Panc1 (cell line): ENCODE data around the gene TBXA2R. TPM values are rescaled to one million over a fixed set of nuclear protein-coding genes. Genes with fewer than 3 reads are reported as not detected.
A peak's percentile ranks its signal among the peaks of the same experiment; 100 is the strongest.

ENCODE experiments used
- ATAC-seq: fragments of 200-7000 bp; cut with Tn5 transposase; 2 replicates; pipeline ENCODE4 v1.9.1; 2020; ENCODE audit warnings: mild to moderate bottlenecking, moderate library complexity
- BruUV-seq: library from RNA; stranded (reverse); fragments of 400-500 nt; replicated peaks from 2 replicates; lab custom pipeline; 2021; lab: Mats Ljungman, UMichigan
- CTCF ChIA-PET: fragments of 300-600 bp; sonication (Branson Sonifier 250); formaldehyde crosslinking; loops from one replicate; lab custom pipeline; 2022; ENCODE audit warnings: antibody characterized with exemption; lab: Charles Lee
- POLR2A ChIA-PET: fragments of 300-600 bp; sonication (Branson Sonifier 250); formaldehyde crosslinking; loops from one replicate; lab custom pipeline; 2022; ENCODE audit warnings: antibody characterized with exemption; lab: Charles Lee
- DNase-seq: peaks from one replicate; pipeline ENCODE4 v3.0.0-alpha.2; 2010; ENCODE audit warnings: low read depth, low spot score
- H3K27ac ChIP-seq: 2 replicates; pipeline ENCODE4 v1.5.1; 2011; ENCODE audit warnings: mild to moderate bottlenecking, low read length, inconsistent platforms
- H3K27me3 ChIP-seq: fragments of 200-500 bp; sonication (Bioruptor generic); 2 replicates; pipeline ENCODE4 v1.6.0; 2014; ENCODE audit warnings: low read length, inconsistent platforms; ENCODE audit not compliant: control insufficient read depth, insufficient read depth
- H3K36me3 ChIP-seq: fragments of 200-500 bp; sonication (Bioruptor generic); 2 replicates; pipeline ENCODE4 v1.5.1; 2014; ENCODE audit warnings: inconsistent platforms, mild to moderate bottlenecking, low read length, moderate library complexity; ENCODE audit not compliant: control insufficient read depth, insufficient read depth
- H3K4me1 ChIP-seq: 2 replicates; pipeline ENCODE4 v1.5.1; 2011; ENCODE audit warnings: inconsistent platforms, mild to moderate bottlenecking, low read length, moderate library complexity; ENCODE audit not compliant: control insufficient read depth, insufficient read depth
- H3K4me3 ChIP-seq, 2 experiments: 2 replicates each; pipeline ENCODE4 v1.5.1; 2011 to 2012; ENCODE audit warnings: low read depth in 2 of 2, low read length in 2 of 2, mild to moderate bottlenecking in 2 of 2, inconsistent platforms in 1 of 2, moderate library complexity in 1 of 2
- H3K9me3 ChIP-seq: fragments of 200-500 bp; sonication (Bioruptor generic); 2 replicates; pipeline ENCODE4 v1.5.1; 2014; ENCODE audit warnings: low read depth, mild to moderate bottlenecking, inconsistent platforms, low read length, moderate library complexity; ENCODE audit not compliant: control insufficient read depth, insufficient read depth
- POLR2AphosphoS5 ChIP-seq: IDR thresholded peaks from 2 replicates; pipeline ENCODE4 v1.6.1; 2012; ENCODE audit warnings: mild to moderate bottlenecking, low read depth, low read length, moderate library complexity
- SIN3A ChIP-seq: IDR thresholded peaks from 2 replicates; pipeline ENCODE4 v1.6.1; 2012; ENCODE audit warnings: low read depth, mild to moderate bottlenecking, low read length, moderate library complexity, borderline replicate concordance; ENCODE audit not compliant: insufficient read depth
- TCF7L2 ChIP-seq: IDR thresholded peaks from 2 replicates; pipeline ENCODE4 v1.6.1; 2011; ENCODE audit warnings: mild to moderate bottlenecking, low read depth, low read length, inconsistent platforms
- in situ Hi-C: cut with HindIII; loops from 2 replicates; pipeline ENCODE4 v1.10.0; 2016; ENCODE audit warnings: low sequenced_read_pairs, low pct_unique_long_range_greater_than_20kb
- intact Hi-C: fragments of 100-400 bp; cut with micrococcal nuclease; formaldehyde crosslinking; loops from one replicate; pipeline ENCODE4 v1.10.0; 2022; ENCODE audit not compliant: unreplicated experiment
- total RNA-seq: library from RNA; stranded (reverse); gene quantifications from one replicate; pipeline ENCODE4 v1.2.1, GENCODE V29; 2021; ENCODE audit not compliant: unreplicated experiment
- TF ChIP-seq, protein P1 (sequence below), 2 experiments: IDR thresholded peaks; 2 replicates each; pipeline ENCODE4 v1.6.1; 2011 to 2012; ENCODE audit warnings: low read depth in 2 of 2, control low read depth in 1 of 2, low read length in 1 of 2, mild to moderate bottlenecking in 1 of 2, moderate library complexity in 1 of 2; ENCODE audit not compliant: insufficient read depth in 1 of 2
- TF ChIP-seq, protein P2 (sequence below): fragments of 450-650 bp; IDR thresholded peaks from 2 replicates; pipeline ENCODE4 v1.5.1; 2017; ENCODE audit warnings: mild to moderate bottlenecking

Gene TBXA2R
- total RNA-seq, 1 experiment from 2014 or later = 5.2 TPM

DNA sequence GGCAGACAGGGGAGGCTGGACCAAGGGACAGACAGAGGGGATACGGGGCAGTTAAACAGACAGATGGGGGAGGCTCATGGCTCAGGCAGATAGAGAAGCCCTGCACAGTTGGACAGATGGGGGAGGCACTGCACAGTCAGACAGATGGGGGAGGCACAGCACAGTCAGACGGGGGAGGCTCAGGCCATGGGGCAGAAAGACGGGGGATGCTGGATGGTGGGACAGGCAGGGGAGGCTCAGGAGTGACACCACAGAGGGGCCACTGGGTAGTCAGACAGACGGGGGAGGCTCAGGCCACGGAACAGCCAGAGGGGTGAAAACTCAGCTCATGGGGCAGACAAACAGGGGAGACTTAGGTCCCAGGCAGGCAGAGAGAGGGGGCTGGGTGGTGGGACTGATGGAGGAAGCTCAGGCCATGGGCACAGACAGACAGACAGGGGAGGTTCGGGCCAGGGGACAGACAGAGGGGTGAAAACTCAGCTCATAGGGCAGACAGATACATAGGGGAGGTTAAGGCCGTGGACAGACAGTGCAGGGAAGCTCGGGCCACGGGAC is 50.2 kb downstream of the TBXA2R start:
- Histone ChIP-seq H3K27ac (peak overlapping the region; percentile 65), H3K36me3 (no peaks in the 10 kb centered on the region; the same call in 1 of the 2 replicates), H3K4me3 (peak overlapping the region; percentile 62 to 63), H3K4me1 (peaks cover 11% of the 10 kb centered on the region), H3K9me3 (no peaks in the 10 kb centered on the region), H3K27me3 (no peaks in the 10 kb centered on the region)
- POLR2A ChIA-PET = no interaction called here
- intact Hi-C loops (no loop called here), in situ Hi-C loops (no loop called here)
- ATAC-seq (no peak; the same call in 1 of the 2 replicates), DNase-seq (no peak)
- CTCF ChIA-PET = interaction anchor here (0.6 kb wide), 1 partner anchor 165 kb away, joined by 3 read pairs; no protein-coding TSS in a partner anchor
- TF ChIP-seq POLR2AphosphoS5 (no peak), TCF7L2 (no peak)
- TF ChIP-seq, protein P1, sequence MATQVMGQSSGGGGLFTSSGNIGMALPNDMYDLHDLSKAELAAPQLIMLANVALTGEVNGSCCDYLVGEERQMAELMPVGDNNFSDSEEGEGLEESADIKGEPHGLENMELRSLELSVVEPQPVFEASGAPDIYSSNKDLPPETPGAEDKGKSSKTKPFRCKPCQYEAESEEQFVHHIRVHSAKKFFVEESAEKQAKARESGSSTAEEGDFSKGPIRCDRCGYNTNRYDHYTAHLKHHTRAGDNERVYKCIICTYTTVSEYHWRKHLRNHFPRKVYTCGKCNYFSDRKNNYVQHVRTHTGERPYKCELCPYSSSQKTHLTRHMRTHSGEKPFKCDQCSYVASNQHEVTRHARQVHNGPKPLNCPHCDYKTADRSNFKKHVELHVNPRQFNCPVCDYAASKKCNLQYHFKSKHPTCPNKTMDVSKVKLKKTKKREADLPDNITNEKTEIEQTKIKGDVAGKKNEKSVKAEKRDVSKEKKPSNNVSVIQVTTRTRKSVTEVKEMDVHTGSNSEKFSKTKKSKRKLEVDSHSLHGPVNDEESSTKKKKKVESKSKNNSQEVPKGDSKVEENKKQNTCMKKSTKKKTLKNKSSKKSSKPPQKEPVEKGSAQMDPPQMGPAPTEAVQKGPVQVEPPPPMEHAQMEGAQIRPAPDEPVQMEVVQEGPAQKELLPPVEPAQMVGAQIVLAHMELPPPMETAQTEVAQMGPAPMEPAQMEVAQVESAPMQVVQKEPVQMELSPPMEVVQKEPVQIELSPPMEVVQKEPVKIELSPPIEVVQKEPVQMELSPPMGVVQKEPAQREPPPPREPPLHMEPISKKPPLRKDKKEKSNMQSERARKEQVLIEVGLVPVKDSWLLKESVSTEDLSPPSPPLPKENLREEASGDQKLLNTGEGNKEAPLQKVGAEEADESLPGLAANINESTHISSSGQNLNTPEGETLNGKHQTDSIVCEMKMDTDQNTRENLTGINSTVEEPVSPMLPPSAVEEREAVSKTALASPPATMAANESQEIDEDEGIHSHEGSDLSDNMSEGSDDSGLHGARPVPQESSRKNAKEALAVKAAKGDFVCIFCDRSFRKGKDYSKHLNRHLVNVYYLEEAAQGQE (IDR thresholded peaks at IDR 0.05; ENCODE audit: insufficient read depth in 1 of 2, low read depth in 2 of 2, low read length in 1 of 2) = no peak
- TF ChIP-seq, protein P2, sequence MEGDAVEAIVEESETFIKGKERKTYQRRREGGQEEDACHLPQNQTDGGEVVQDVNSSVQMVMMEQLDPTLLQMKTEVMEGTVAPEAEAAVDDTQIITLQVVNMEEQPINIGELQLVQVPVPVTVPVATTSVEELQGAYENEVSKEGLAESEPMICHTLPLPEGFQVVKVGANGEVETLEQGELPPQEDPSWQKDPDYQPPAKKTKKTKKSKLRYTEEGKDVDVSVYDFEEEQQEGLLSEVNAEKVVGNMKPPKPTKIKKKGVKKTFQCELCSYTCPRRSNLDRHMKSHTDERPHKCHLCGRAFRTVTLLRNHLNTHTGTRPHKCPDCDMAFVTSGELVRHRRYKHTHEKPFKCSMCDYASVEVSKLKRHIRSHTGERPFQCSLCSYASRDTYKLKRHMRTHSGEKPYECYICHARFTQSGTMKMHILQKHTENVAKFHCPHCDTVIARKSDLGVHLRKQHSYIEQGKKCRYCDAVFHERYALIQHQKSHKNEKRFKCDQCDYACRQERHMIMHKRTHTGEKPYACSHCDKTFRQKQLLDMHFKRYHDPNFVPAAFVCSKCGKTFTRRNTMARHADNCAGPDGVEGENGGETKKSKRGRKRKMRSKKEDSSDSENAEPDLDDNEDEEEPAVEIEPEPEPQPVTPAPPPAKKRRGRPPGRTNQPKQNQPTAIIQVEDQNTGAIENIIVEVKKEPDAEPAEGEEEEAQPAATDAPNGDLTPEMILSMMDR = no peak
- no TSS peak for BruUV-seq

DNA sequence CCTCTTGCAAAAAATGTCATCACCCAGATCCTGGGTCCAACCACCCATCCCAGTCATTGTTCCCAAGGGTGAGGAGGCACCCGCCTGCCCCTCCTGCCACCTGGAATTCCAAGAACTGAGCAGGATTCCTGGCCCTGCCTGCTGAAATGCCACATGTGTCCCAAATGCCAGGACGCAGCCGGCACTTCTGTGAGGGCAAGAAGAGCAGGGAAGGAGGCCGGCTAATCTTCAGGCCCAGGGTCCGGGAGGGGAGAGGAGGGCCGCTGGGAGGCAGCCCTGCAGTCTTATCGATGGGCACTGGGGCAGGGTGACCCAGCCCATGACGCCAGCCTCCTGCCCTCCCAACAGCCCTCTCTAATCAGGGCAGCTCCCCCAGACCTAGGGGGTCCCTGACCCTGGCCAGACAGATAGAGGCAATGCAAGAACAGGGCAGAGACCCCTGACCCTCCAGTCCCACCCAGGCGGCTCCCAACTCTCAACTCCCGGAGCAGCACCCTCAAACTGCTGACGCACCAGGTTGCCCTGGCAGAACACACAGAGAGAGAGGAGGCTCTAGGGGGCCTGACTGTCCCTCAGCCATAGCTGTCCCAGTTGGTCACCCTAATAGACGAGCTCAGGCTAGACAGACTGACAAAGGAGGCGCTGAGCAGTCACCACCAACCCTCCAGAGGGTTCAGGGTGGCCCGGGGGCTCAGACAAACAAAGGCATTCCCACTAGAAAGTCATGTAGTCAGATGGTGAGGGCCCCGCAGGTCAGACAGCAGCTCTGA is 50.8 kb downstream of the TBXA2R start:
- Histone ChIP-seq H3K27ac (peak overlapping the region; percentile 65), H3K27me3 (no peaks in the 10 kb centered on the region), H3K9me3 (no peaks in the 10 kb centered on the region), H3K36me3 (no peaks in the 10 kb centered on the region; the same call in 1 of the 2 replicates), H3K4me3 (peak overlapping the region; percentile 62 to 63), H3K4me1 (peaks cover 11% of the 10 kb centered on the region)
- DNase-seq (no peak), ATAC-seq (no peak)
- CTCF ChIA-PET = interaction anchor here (0.6 kb wide), 1 partner anchor 166 kb away, joined by 3 read pairs; no protein-coding TSS in a partner anchor
- TF ChIP-seq, protein P1 (IDR thresholded peaks at IDR 0.05; ENCODE audit: insufficient read depth in 1 of 2, low read depth in 2 of 2, low read length in 1 of 2) = no peak
- TF ChIP-seq TCF7L2 (no peak), POLR2AphosphoS5 (no peak), SIN3A (no peak)
- in situ Hi-C loops (no loop called here), intact Hi-C loops (no loop called here)
- POLR2A ChIA-PET = no interaction called here
- BruUV-seq = no TSS peak
